ENCODE measurements around the gene CSRNP2.

GRCh38 chr12:51126297-51126696, 42.9 kb upstream of the CSRNP2 start:
- TF ChIP-seq CTCF (IDR thresholded peaks at IDR 0.05) (no peak), POLR2A (IDR thresholded peaks at IDR 0.05) (no peak)

All from uterus (tissue), 2 donors.